HG03565 (cell line): ENCODE results near the gene MAPRE3.
"Not testable (repeated sequence)": the region's sequence is repeated elsewhere in the genome, so short reads cannot be mapped to it uniquely, and the experiment has no call there.

Experiments
- ATAC-seq: cut with Tn5 transposase; IDR thresholded peaks from one replicate; pipeline ENCODE4 v1.9.1; 2021; ENCODE audit warnings: mild to moderate bottlenecking, moderate library complexity; ENCODE audit not compliant: unreplicated experiment

The MAPRE3 gene

GRCh38 chr2:26970244-26970927 lies at the start of gene MAPRE3:
Gene MAPRE3 (plus strand): TSS chr2:26970637. CDS start chr2:27022219, 51,582 bp downstream.
- peak; percentile 71 for ATAC-seq

- ATAC-seq = no peak
Measured at GRCh38 chr2:26921323-26921722, 49.1 kb upstream of the MAPRE3 start.

GRCh38 chr2:26922405-26923188 lies 47.8 kb upstream of the MAPRE3 start:
- ATAC-seq = no peak

- not testable (repeated sequence) for ATAC-seq
Measured at GRCh38 chr2:26923189-26923466, 47.3 kb upstream of the MAPRE3 start.

GRCh38 chr2:26924731-26925099 lies 45.7 kb upstream of the MAPRE3 start:
- no peak for ATAC-seq

GRCh38 chr2:26925100-26925791 lies 45.2 kb upstream of the MAPRE3 start:
- no peak for ATAC-seq

- ATAC-seq = no peak
Measured at GRCh38 chr2:26927221-26927620, 43.2 kb upstream of the MAPRE3 start.

- no peak for ATAC-seq
Measured at GRCh38 chr2:26932974-26933373, 37.5 kb upstream of the MAPRE3 start.

GRCh38 chr2:26933431-26934334 lies 36.8 kb upstream of the MAPRE3 start:
- no peak for ATAC-seq

GRCh38 chr2:26934335-26934724 lies 36.1 kb upstream of the MAPRE3 start:
- ATAC-seq = no peak

GRCh38 chr2:26934985-26935384 lies 35.5 kb upstream of the MAPRE3 start:
- no peak for ATAC-seq

- ATAC-seq = no peak
Measured at GRCh38 chr2:26936855-26937254, 33.6 kb upstream of the MAPRE3 start.

GRCh38 chr2:26938399-26939118 lies 31.9 kb upstream of the MAPRE3 start:
- no peak for ATAC-seq

- ATAC-seq = no peak
Measured at GRCh38 chr2:26940001-26940400, 30.4 kb upstream of the MAPRE3 start.

GRCh38 chr2:26941486-26941885 lies 29.0 kb upstream of the MAPRE3 start:
- ATAC-seq = no peak

GRCh38 chr2:26942543-26943295 lies 27.7 kb upstream of the MAPRE3 start:
- no peak for ATAC-seq

GRCh38 chr2:26945991-26946750 lies 24.3 kb upstream of the MAPRE3 start:
- ATAC-seq = no peak

- ATAC-seq = no peak
Measured at GRCh38 chr2:26946841-26947784, 23.3 kb upstream of the MAPRE3 start.
